T-cell (primary cell): ENCODE measurements around the gene CFAP54. TPM values are rescaled to one million over a fixed set of nuclear protein-coding genes. Genes with fewer than 3 reads are reported as not detected.

Experiments used
- ATAC-seq, 4 experiments: fragments of 200-7000 bp in 3 of 4; fragments of 150-1000 bp in 1 of 4; cut with Tn5 transposase; replicated peaks in 1 of 4; 1 replicate in 3 of 4; 2 replicates in 1 of 4; pipeline ENCODE4 v1.10.0; 2021; ENCODE audit warnings: moderate library complexity in 3 of 4, mild to moderate bottlenecking in 2 of 4, moderate number of reproducible peaks in 1 of 4
- CTCF ChIA-PET, 2 donors: fragments of 300-600 bp; sonication (Branson Sonifier 250); formaldehyde crosslinking; loops; one replicate each; lab custom pipeline; 2022; ENCODE audit warnings: antibody characterized with exemption in 2 of 2; lab: Charles Lee
- POLR2A ChIA-PET, 2 donors: fragments of 300-600 bp; sonication (Branson Sonifier 250); formaldehyde crosslinking; loops; one replicate each; lab custom pipeline; 2022; ENCODE audit warnings: antibody characterized with exemption in 2 of 2; lab: Charles Lee
- DNase-seq, 35 experiments: peaks; one replicate each; pipeline versions ENCODE4 v3.0.0 to v3.0.0-alpha.2; 2013 to 2023
- H3K27ac ChIP-seq: one replicate; pipeline ENCODE4 v1.5.1; 2013; ENCODE audit warnings: low read length
- H3K27me3 ChIP-seq, 2 experiments: replicated peaks in 1 of 2; 1 replicate in 1 of 2; 2 replicates in 1 of 2; pipeline versions ENCODE4 v1.6.1 to v1.7.0; 2013; ENCODE audit warnings: low read length in 1 of 2, mixed read lengths in 1 of 2; ENCODE audit not compliant: control insufficient read depth in 2 of 2, insufficient read depth in 2 of 2; ENCODE audit errors: extremely low read depth in 1 of 2
- H3K36me3 ChIP-seq, 2 donors: 1 replicate in 1 of 2; 2 replicates in 1 of 2; pipeline versions ENCODE4 v1.6.1 to v1.7.0; 2013; ENCODE audit warnings: low read length in 1 of 2; ENCODE audit not compliant: control insufficient read depth in 2 of 2, insufficient read depth in 1 of 2; ENCODE audit errors: extremely low read depth in 1 of 2
- H3K4me1 ChIP-seq, 2 experiments: 1 replicate in 1 of 2; 2 replicates in 1 of 2; pipeline versions ENCODE4 v1.6.1 to v1.7.0; 2013; ENCODE audit warnings: low read length in 2 of 2, mixed read lengths in 1 of 2; ENCODE audit not compliant: insufficient read depth in 2 of 2, control insufficient read depth in 1 of 2; ENCODE audit errors: extremely low read depth in 1 of 2
- H3K4me3 ChIP-seq, 2 donors: 1 replicate in 1 of 2; 2 replicates in 1 of 2; pipeline versions ENCODE4 v1.5.1 to v1.7.0; 2013; ENCODE audit warnings: mild to moderate bottlenecking in 2 of 2, low read length in 1 of 2, moderate library complexity in 1 of 2; ENCODE audit not compliant: control insufficient read depth in 1 of 2; ENCODE audit errors: extremely low read depth in 1 of 2
- H3K9me3 ChIP-seq: 2 replicates; pipeline ENCODE4 v1.7.0; 2013
- H3K27ac Mint-ChIP-seq, 2 donors: one replicate each; pipeline ENCODE4 v1.8.0; 2020 to 2021; ENCODE audit warnings: mild to moderate bottlenecking in 2 of 2, mixed read lengths in 2 of 2
- H3K27me3 Mint-ChIP-seq, 2 donors: one replicate each; pipeline ENCODE4 v1.8.0; 2021 to 2022; ENCODE audit warnings: mixed read lengths in 2 of 2
- H3K36me3 Mint-ChIP-seq: one replicate; pipeline ENCODE4 v1.8.0; 2021; ENCODE audit warnings: mixed read lengths
- H3K4me1 Mint-ChIP-seq, 3 donors: one replicate each; pipeline ENCODE4 v1.8.0; 2020 to 2022; ENCODE audit warnings: mixed read lengths in 3 of 3, mild to moderate bottlenecking in 1 of 3
- H3K4me3 Mint-ChIP-seq, 3 donors: one replicate each; pipeline ENCODE4 v1.8.0; 2020 to 2022; ENCODE audit warnings: mild to moderate bottlenecking in 3 of 3, mixed read lengths in 3 of 3, moderate library complexity in 3 of 3
- H3K9me3 Mint-ChIP-seq, 3 donors: one replicate each; pipeline ENCODE4 v1.8.0; 2020 to 2022; ENCODE audit warnings: mixed read lengths in 3 of 3
- WGBS: methylation state at CpG from one replicate; pipeline ENCODE4 v1.1.5; 2013; ENCODE audit warnings: missing lambda C conversion rate; ENCODE audit not compliant: insufficient coverage; 5-methylcytosine and 5-hydroxymethylcytosine counted together
- total RNA-seq, 35 experiments: library from RNA in 6 of 35; stranded (reverse) in 6 of 35; fragments of 120-200 nt in 1 of 35; gene quantifications; one replicate each; pipeline versions ENCODE4 v1.2.1 to v1.2.4 and lab custom pipeline; 2013 to 2026

CFAP54 gene
- total RNA-seq, 5 donors from 2014 or later (not counting 1 experiment from before 2014, with no cell fraction given) = 0.47 to 0.95 (median 0.90) TPM

GRCh38 chr12:96889273-96889933, 400.0 kb downstream of the CFAP54 start:
- no peaks in the 10 kb centered on the region for H3K9me3 ChIP-seq
- H3K4me3 ChIP-seq = no peak overlapping the region
- H3K27ac ChIP-seq = no peak overlapping the region
- Mint-ChIP-seq H3K36me3 (no peaks in the 10 kb centered on the region), H3K9me3 (no peaks in the 10 kb centered on the region), H3K4me3 (no peak overlapping the region), H3K4me1 (no peaks in the 10 kb centered on the region), H3K27me3 (peaks cover 10 to 17% of the 10 kb centered on the region in 2 donors), H3K27ac (no peak overlapping the region)
- CTCF ChIA-PET = interaction anchor here in 1 of 2 donors (0.6 kb wide), 1 partner anchor 19 kb away, joined by 4 read pairs; no protein-coding TSS in a partner anchor
- H3K36me3 ChIP-seq = no peaks in the 10 kb centered on the region
- H3K27me3 ChIP-seq = peaks cover 0 to 7% of the 10 kb centered on the region in 2 experiments
- POLR2A ChIA-PET = no interaction called here
- no peaks in the 10 kb centered on the region for H3K4me1 ChIP-seq
- WGBS = no CpG with 5 or more reads among the region's 5 CpGs
- ATAC-seq = no peak
- DNase-seq = no peak

GRCh38 chr12:96890331-96890730, 401.0 kb downstream of the CFAP54 start:
- Histone ChIP-seq H3K9me3 (no peaks in the 10 kb centered on the region), H3K27ac (no peak overlapping the region), H3K27me3 (peaks cover 0 to 7% of the 10 kb centered on the region in 2 experiments), H3K36me3 (no peaks in the 10 kb centered on the region), H3K4me1 (no peaks in the 10 kb centered on the region), H3K4me3 (no peak overlapping the region)
- ATAC-seq = no peak
- H3K27me3 Mint-ChIP-seq = peaks cover 10 to 19% of the 10 kb centered on the region in 2 donors
- no peaks in the 10 kb centered on the region for H3K9me3 Mint-ChIP-seq
- no CpG with 5 or more reads among the region's 2 CpGs for WGBS
- no peaks in the 10 kb centered on the region for H3K36me3 Mint-ChIP-seq
- H3K27ac Mint-ChIP-seq = no peak overlapping the region
- no peak overlapping the region for H3K4me3 Mint-ChIP-seq
- no peak for DNase-seq
- POLR2A ChIA-PET = no interaction called here
- no peaks in the 10 kb centered on the region for H3K4me1 Mint-ChIP-seq
- CTCF ChIA-PET = no interaction called here

GRCh38 chr12:96892104-96892503, 402.7 kb downstream of the CFAP54 start:
- H3K27me3 Mint-ChIP-seq = peaks cover 10 to 17% of the 10 kb centered on the region in 2 donors
- Histone ChIP-seq H3K27me3 (peaks cover 0 to 4% of the 10 kb centered on the region in 2 experiments), H3K36me3 (no peaks in the 10 kb centered on the region), H3K4me3 (no peak overlapping the region), H3K9me3 (no peaks in the 10 kb centered on the region), H3K4me1 (no peaks in the 10 kb centered on the region), H3K27ac (no peak overlapping the region)
- DNase-seq (no peak), ATAC-seq (no peak)
- H3K4me1 Mint-ChIP-seq = no peaks in the 10 kb centered on the region
- H3K36me3 Mint-ChIP-seq = no peaks in the 10 kb centered on the region
- no peaks in the 10 kb centered on the region for H3K9me3 Mint-ChIP-seq
- ChIA-PET CTCF (no interaction called here), POLR2A (no interaction called here)
- H3K4me3 Mint-ChIP-seq = no peak overlapping the region
- no peak overlapping the region for H3K27ac Mint-ChIP-seq
- no CpG with 5 or more reads among the region's 3 CpGs for WGBS

GRCh38 chr12:96897421-96897820, 408.0 kb downstream of the CFAP54 start:
- H3K9me3 ChIP-seq = no peaks in the 10 kb centered on the region
- no peaks in the 10 kb centered on the region for H3K36me3 ChIP-seq
- ATAC-seq (no peak), DNase-seq (no peak)
- ChIA-PET POLR2A (no interaction called here), CTCF (no interaction called here)
- H3K27ac ChIP-seq = no peak overlapping the region
- H3K4me1 ChIP-seq = no peaks in the 10 kb centered on the region
- Mint-ChIP-seq H3K4me3 (no peak overlapping the region), H3K27ac (no peak overlapping the region), H3K27me3 (peaks cover 1 to 7% of the 10 kb centered on the region in 2 donors), H3K36me3 (no peaks in the 10 kb centered on the region), H3K9me3 (no peaks in the 10 kb centered on the region), H3K4me1 (no peaks in the 10 kb centered on the region)
- 46% methylated on average over 2 of the region's 3 CpGs for WGBS
- H3K4me3 ChIP-seq = no peak overlapping the region
- peaks cover 0 to 2% of the 10 kb centered on the region in 2 experiments for H3K27me3 ChIP-seq

GRCh38 chr12:96901175-96901574, 411.8 kb downstream of the CFAP54 start:
- ChIA-PET CTCF (no interaction called here), POLR2A (interaction anchor here in 1 of 2 donors (0.8 kb wide), 1 partner anchor 12 kb away, joined by 4 read pairs; no protein-coding TSS in a partner anchor)
- ATAC-seq = no peak
- Histone ChIP-seq H3K4me3 (no peak overlapping the region), H3K4me1 (peaks cover 3% of the 10 kb centered on the region in 2 experiments), H3K36me3 (no peaks in the 10 kb centered on the region), H3K27me3 (no peaks in the 10 kb centered on the region), H3K9me3 (no peaks in the 10 kb centered on the region), H3K27ac (no peak overlapping the region)
- peaks cover 0 to 5% of the 10 kb centered on the region in 2 donors for H3K27me3 Mint-ChIP-seq
- no peak overlapping the region for H3K4me3 Mint-ChIP-seq
- H3K4me1 Mint-ChIP-seq = peaks cover 3 to 4% (median 3%) of the 10 kb centered on the region in 3 donors
- H3K27ac Mint-ChIP-seq = no peak overlapping the region
- no peaks in the 10 kb centered on the region for H3K36me3 Mint-ChIP-seq
- DNase-seq = no peak
- H3K9me3 Mint-ChIP-seq = no peaks in the 10 kb centered on the region

- no peaks in the 10 kb centered on the region for H3K9me3 ChIP-seq
- H3K4me3 ChIP-seq = no peak overlapping the region
- Mint-ChIP-seq H3K4me3 (no peak overlapping the region), H3K27ac (no peak overlapping the region), H3K27me3 (peaks cover 0 to 5% of the 10 kb centered on the region in 2 donors), H3K9me3 (no peaks in the 10 kb centered on the region), H3K36me3 (no peaks in the 10 kb centered on the region), H3K4me1 (peaks cover 7 to 11% (median 8%) of the 10 kb centered on the region in 3 donors)
- no peak overlapping the region for H3K27ac ChIP-seq
- ATAC-seq = no peak
- peaks cover 3 to 8% of the 10 kb centered on the region in 2 experiments for H3K4me1 ChIP-seq
- H3K36me3 ChIP-seq = no peaks in the 10 kb centered on the region
- no peaks in the 10 kb centered on the region for H3K27me3 ChIP-seq
- no peak for DNase-seq
- WGBS = 100% methylated on average over 2 of the region's 4 CpGs
- ChIA-PET CTCF (no interaction called here), POLR2A (no interaction called here)
These were observed 412.7 kb downstream of the CFAP54 start for GRCh38 chr12:96902076-96902475.
